GM23338 (cell line): Measurements from ENCODE around the gene RBM38.

ENCODE experiments used
- CTCF ChIP-seq, 2 experiments: fragments of 200-600 bp in 1 of 2; sonication (generic) in 1 of 2; conservative IDR thresholded peaks; 2 replicates each; pipeline versions ENCODE4 v1.5.1 to v1.6.1; 2016 to 2017; ENCODE audit warnings: antibody characterized with exemption in 2 of 2, low read depth in 2 of 2, mild to moderate bottlenecking in 2 of 2, moderate library complexity in 1 of 2
- POLR2AphosphoS5 ChIP-seq: IDR thresholded peaks from 2 replicates; pipeline ENCODE4 v1.6.1; 2016; ENCODE audit warnings: antibody characterized with exemption, low read depth
- REST ChIP-seq: IDR thresholded peaks from one replicate; pipeline ENCODE4 v1.6.1; 2018; ENCODE audit warnings: antibody characterized with exemption; ENCODE audit not compliant: unreplicated experiment

GRCh38 chr20:57400821-57401564, 9.8 kb downstream of the RBM38 start:
- TF ChIP-seq CTCF (conservative IDR thresholded peaks at IDR 0.05; ENCODE audit: low read depth in 2 of 2) (no peak), POLR2AphosphoS5 (no peak), REST (no peak)
